HG02763 (cell line): ENCODE data around the gene PRR23B.

Experiments used
- ATAC-seq: cut with Tn5 transposase; IDR thresholded peaks from one replicate; pipeline ENCODE4 v1.9.1; 2021; ENCODE audit warnings: mild to moderate bottlenecking, moderate library complexity; ENCODE audit not compliant: unreplicated experiment

PRR23B gene

GRCh38 chr3:138975351-138975750 is 45.4 kb downstream of the PRR23B start:
- no peak for ATAC-seq

- no peak for ATAC-seq
These were observed 46.3 kb downstream of the PRR23B start for GRCh38 chr3:138974462-138974861.

DNA sequence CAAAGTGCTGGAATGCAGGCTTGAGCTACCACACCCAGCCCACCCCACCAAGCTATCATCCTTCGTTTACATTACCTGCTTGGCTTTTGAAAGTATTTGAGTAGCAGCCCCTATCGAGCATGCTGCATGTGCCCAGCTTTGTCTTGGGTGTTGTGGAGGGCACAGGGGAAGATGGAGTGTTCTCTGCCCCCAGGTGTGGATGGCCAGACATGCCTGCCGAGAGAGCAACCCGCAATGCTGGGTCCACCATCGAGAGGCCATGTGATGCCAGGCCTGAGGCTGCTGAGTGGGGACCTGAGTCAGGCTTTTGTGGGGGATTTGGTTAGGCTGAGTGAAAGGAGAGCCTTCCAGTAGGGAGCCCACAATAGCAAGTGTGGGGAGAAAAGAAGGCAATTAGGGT is 47.8 kb downstream of the PRR23B start:
- ATAC-seq: no peak

GRCh38 chr3:138971766-138972320 is 48.9 kb downstream of the PRR23B start:
- no peak for ATAC-seq
